Uterus (tissue), 4 donors: Measurements from ENCODE around the gene PDZD8. TPM values are rescaled to one million over a fixed set of nuclear protein-coding genes. Genes with fewer than 3 reads are reported as not detected.

ENCODE experiments used
- DNase-seq, 2 donors: peaks; one replicate each; pipeline ENCODE4 v3.0.0-alpha.2; 2019 to 2020
- H3K27ac ChIP-seq, 2 donors: fragments of 200-600 bp; sonication (generic); 1 replicate in 1 of 2; 2 replicates in 1 of 2; pipeline ENCODE4 v1.5.1; 2016 to 2018
- H3K27me3 ChIP-seq, 2 donors: fragments of 200-600 bp; sonication (generic); one replicate each; pipeline ENCODE4 v1.5.1; 2018 to 2019; ENCODE audit warnings: control low read depth in 1 of 2
- H3K36me3 ChIP-seq, 2 donors: fragments of 200-600 bp; sonication (generic); one replicate each; pipeline ENCODE4 v1.5.1; 2019; ENCODE audit warnings: control low read depth in 1 of 2
- H3K4me1 ChIP-seq, 2 donors: fragments of 200-600 bp; sonication (generic); one replicate each; pipeline ENCODE4 v1.5.1; 2018 to 2019; ENCODE audit warnings: control low read depth in 1 of 2
- H3K4me3 ChIP-seq, 2 donors: fragments of 200-600 bp; sonication (generic); 1 replicate in 1 of 2; 2 replicates in 1 of 2; pipeline ENCODE4 v1.5.1; 2018 to 2019; ENCODE audit warnings: mild to moderate bottlenecking in 1 of 2
- H3K9me3 ChIP-seq, 2 donors: fragments of 200-600 bp; sonication (generic); one replicate each; pipeline ENCODE4 v1.5.1; 2019; ENCODE audit warnings: control low read depth in 1 of 2
- CTCF ChIP-seq, 4 experiments: fragments of 200-600 bp in 2 of 4; fragments of 450-650 bp in 2 of 4; sonication (generic) in 2 of 4; IDR thresholded peaks; one replicate each; pipeline ENCODE4 v1.5.1; 2016 to 2019; ENCODE audit warnings: antibody characterized with exemption in 4 of 4, mild to moderate bottlenecking in 2 of 4, moderate library complexity in 1 of 4
- POLR2A ChIP-seq, 2 donors: fragments of 450-650 bp; IDR thresholded peaks; one replicate each; pipeline ENCODE4 v1.6.1; 2016; ENCODE audit warnings: antibody characterized with exemption in 2 of 2, mild to moderate bottlenecking in 1 of 2, moderate library complexity in 1 of 2
- intact Hi-C: fragments of 100-400 bp; cut with DNase I; formaldehyde crosslinking; loops from one replicate; pipeline ENCODE4 v1.15.1; 2023; ENCODE audit warnings: low total_unique reads
- total RNA-seq, 4 donors: library from RNA; depleted of rRNA in 3 of 4; stranded (reverse); fragments of >200 nt in 3 of 4; gene quantifications; one replicate each; pipeline versions ENCODE4 v1.1.0 to v1.2.4, GENCODE V29; 2014 to 2023
- donor health status: DM: yes; HTN: yes; CAD: no.

The PDZD8 gene
- total RNA-seq, 4 donors from 2014 or later = 13.8 to 44.1 (median 35.6) TPM

GRCh38 chr10:117260084-117260483, 115.2 kb downstream of the PDZD8 start:
- DNase-seq = no peak
- Histone ChIP-seq H3K4me3 (no peak overlapping the region), H3K27me3 (no peaks in the 10 kb centered on the region), H3K36me3 (no peaks in the 10 kb centered on the region), H3K4me1 (no peaks in the 10 kb centered on the region), H3K9me3 (no peaks in the 10 kb centered on the region), H3K27ac (no peak overlapping the region)
- TF ChIP-seq POLR2A (IDR thresholded peaks at IDR 0.05) (no peak), CTCF (IDR thresholded peaks at IDR 0.05) (no peak)
- intact Hi-C loops = no loop called here

- Histone ChIP-seq H3K27me3 (no peaks in the 10 kb centered on the region), H3K9me3 (no peaks in the 10 kb centered on the region), H3K4me1 (no peaks in the 10 kb centered on the region), H3K4me3 (no peak overlapping the region), H3K27ac (no peak overlapping the region), H3K36me3 (no peaks in the 10 kb centered on the region)
- no peak for TF ChIP-seq POLR2A (IDR thresholded peaks at IDR 0.05)
- TF ChIP-seq CTCF (IDR thresholded peaks at IDR 0.05) = no peak
- DNase-seq = no peak
- intact Hi-C loops = no loop called here
Observed at GRCh38 chr10:117259279-117259678, 116.0 kb downstream of the PDZD8 start.

- no peak overlapping the region for H3K27ac ChIP-seq
- no peak overlapping the region for H3K4me3 ChIP-seq
- DNase-seq = no peak
- intact Hi-C loops = no loop called here
- H3K27me3 ChIP-seq = no peaks in the 10 kb centered on the region
- H3K9me3 ChIP-seq = no peaks in the 10 kb centered on the region
- H3K36me3 ChIP-seq = no peaks in the 10 kb centered on the region
- no peaks in the 10 kb centered on the region for H3K4me1 ChIP-seq
- no peak for TF ChIP-seq CTCF (IDR thresholded peaks at IDR 0.05)
- TF ChIP-seq POLR2A (IDR thresholded peaks at IDR 0.05) = no peak
Observed at GRCh38 chr10:117257721-117258120, 117.5 kb downstream of the PDZD8 start.

- Histone ChIP-seq H3K9me3 (no peaks in the 10 kb centered on the region), H3K4me1 (no peaks in the 10 kb centered on the region), H3K27ac (no peak overlapping the region), H3K36me3 (no peaks in the 10 kb centered on the region), H3K4me3 (no peak overlapping the region), H3K27me3 (no peaks in the 10 kb centered on the region)
- TF ChIP-seq POLR2A (IDR thresholded peaks at IDR 0.05) (no peak), CTCF (IDR thresholded peaks at IDR 0.05) (no peak)
- no peak for DNase-seq
- intact Hi-C loops = no loop called here
Observed at GRCh38 chr10:117256910-117257309, 118.3 kb downstream of the PDZD8 start.

- Histone ChIP-seq H3K4me3 (no peak overlapping the region), H3K27me3 (no peaks in the 10 kb centered on the region), H3K4me1 (no peaks in the 10 kb centered on the region), H3K36me3 (no peaks in the 10 kb centered on the region), H3K9me3 (no peaks in the 10 kb centered on the region), H3K27ac (no peak overlapping the region)
- DNase-seq = no peak
- intact Hi-C loops = no loop called here
- no peak for TF ChIP-seq CTCF (IDR thresholded peaks at IDR 0.05)
- no peak for TF ChIP-seq POLR2A (IDR thresholded peaks at IDR 0.05)
Observed at GRCh38 chr10:117255835-117256460, 119.3 kb downstream of the PDZD8 start.
